Measurements from ENCODE around the gene SLC30A3. TPM values are rescaled to one million over a fixed set of nuclear protein-coding genes. Genes with fewer than 3 reads are reported as not detected.
A peak's percentile ranks its signal among the peaks of the same experiment; 100 is the strongest.
"Not testable (repeated sequence)": the region's sequence is repeated elsewhere in the genome, so short reads cannot be mapped to it uniquely, and the experiment has no call there.

The SLC30A3 gene
- total RNA-seq, 1 donor from 2014 or later: 5.5 TPM

DNA sequence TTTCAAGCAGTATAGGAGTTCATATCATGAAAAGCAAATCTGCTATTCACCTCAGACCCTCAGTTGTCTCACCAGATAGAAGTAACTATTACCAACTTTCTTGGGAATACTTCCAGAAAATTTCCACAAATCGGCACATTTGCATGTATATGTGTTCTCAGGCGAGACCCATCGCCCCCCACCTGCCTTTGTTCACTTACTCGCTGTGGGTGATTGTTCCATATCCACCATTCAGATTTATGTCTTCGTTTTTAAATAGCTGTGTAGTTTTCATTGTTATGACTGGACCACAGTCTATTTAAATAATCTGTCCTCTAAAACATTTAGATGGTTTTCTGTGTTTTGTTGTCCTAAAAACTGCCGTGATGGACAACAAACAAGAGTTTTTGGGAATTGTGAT lies 22.6 kb upstream of the SLC30A3 start:
- DNase-seq (ENCODE audit: low spot score): no peak

DNA sequence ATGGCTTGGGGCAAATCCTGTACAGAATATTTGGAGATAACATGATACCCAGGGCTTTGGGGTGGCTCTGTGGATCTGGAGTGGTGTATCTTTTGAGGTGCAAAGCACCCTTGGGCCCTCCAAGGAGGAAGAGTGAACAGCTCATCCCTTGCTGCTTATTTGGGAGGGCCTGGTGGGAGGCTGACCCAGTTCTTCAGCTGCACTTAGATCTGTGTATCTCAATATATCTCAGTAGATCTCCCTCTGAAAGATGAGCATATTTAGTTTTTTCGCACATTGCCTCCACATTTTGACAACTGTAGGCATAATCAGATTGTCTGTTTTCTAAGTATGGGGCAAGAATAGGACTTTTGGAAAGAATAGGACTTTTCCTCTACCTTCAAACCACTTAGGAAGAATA lies 22.1 kb upstream of the SLC30A3 start:
- no peak for DNase-seq (ENCODE audit: low spot score)

DNA sequence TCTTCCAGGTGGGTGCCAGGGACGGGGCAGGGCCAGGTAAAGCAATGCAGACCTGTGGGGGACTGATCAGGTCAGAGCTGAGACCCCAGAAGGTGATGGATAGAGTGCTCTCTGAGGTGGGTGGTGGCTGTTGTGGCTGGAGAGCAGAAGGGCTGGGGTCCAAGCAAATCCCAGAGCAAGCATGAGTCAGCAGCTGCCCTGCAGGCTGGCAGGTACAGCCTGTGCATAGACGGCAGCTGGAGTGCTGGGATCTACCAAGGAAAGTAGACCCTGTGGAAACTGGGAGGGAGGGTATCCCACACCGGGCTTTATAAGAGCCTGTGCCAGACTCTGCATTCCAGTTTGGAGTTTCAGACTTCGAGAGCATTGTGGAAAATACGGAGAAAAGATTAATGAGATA lies 20.0 kb upstream of the SLC30A3 start:
- no peak for DNase-seq (ENCODE audit: low spot score)

DNA sequence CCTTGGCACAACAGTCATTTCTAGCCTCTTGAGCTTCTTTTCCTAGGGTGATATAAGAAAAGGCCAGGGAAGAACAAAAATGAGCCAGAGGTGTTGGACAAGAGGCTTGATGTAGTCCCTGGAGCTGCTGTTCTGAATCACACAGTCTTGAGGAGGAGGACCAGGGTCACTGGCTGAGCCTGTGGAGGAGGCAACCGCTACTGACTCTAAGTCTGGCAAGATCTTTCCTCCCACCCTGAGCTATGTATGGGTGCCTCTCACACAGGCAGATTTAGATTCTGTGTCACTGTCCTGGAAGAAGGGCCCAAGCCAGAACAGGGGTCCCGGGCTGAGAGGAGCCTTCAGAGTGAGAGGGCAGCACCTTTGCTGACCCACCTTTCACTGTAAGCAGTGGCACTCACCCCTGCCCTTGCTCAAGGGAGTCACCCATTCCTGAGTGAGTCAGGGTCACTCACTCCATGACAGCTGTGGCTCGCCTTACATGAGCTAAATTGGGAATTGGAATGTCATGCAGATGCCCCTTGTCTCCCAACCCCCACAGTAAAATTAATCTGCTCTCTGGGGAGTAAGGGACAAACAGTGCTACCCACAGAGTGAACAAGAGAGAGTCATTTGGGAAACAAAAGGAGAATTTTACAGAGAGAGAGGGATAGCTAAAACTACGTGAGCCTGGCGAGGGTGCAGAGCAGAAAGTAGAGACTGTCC lies 19.2 kb upstream of the SLC30A3 start, which contains the start of gene TRIM54:
Gene TRIM54 (plus strand): TSS at position 575 of the 705 bp plus-strand sequence. CDS start 303 bp downstream, outside the sequence.
- DNase-seq (ENCODE audit: low spot score): no peak

DNA sequence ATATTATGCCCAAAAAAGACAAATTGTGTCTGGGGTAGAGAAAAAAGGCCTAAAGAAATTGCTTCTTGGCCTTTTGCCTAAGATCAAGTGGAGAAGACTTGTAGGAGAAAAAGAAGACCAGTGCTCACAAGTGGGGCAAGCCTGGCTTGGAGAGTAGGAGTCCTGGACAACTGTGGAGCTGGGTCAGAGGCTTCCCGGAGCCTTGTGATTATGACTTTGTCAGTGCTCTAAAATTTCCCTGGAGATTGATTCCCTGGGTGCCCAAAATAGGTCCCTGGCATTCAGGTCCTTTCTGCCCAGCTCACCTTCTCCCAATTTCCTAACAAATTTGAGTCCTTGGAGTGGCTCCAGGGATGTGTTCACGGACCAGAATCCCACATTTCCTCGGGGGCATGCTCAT lies 18.6 kb upstream of the SLC30A3 start:
- DNase-seq (ENCODE audit: low spot score): no peak

DNA sequence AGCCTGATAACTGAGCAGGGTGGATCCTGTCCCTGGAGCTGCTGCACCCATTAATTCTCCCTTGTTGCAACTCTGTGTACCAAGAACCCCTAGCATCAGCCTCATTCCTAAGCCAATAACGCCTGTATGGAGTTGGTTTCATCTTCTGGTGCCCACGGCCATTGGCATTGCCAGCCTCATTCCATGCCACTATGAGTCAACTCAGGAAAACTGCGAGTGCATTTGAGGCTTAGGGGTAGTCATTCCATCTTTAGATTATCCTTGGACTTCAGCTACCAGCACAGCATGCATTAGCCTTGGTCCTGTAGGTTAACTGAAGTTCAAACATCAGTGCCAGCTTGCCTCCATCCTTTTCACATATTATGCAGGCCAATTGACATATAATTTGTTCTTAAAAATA lies 18.0 kb upstream of the SLC30A3 start:
- no peak for DNase-seq (ENCODE audit: low spot score)

DNA sequence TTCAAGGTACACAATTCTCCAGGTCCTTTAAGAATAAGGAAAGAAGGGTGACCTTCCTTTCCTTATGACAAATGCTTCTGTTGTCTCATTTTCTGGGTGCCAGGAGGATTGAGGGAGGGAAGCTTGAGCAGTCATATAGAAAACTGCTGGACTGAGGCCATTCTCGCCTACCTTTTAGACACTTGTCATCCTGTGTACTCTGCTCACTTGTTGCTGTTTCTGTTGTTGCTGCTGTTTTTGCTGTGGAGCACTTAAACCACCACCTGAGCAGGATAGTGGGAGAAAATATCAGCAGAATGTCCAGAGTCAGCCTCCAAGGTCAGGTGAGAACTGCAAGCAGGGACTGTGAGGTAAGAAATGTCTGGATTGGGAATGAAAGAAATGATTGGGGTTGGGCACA lies 15.2 kb upstream of the SLC30A3 start:
- DNase-seq (ENCODE audit: low spot score): no peak

DNA sequence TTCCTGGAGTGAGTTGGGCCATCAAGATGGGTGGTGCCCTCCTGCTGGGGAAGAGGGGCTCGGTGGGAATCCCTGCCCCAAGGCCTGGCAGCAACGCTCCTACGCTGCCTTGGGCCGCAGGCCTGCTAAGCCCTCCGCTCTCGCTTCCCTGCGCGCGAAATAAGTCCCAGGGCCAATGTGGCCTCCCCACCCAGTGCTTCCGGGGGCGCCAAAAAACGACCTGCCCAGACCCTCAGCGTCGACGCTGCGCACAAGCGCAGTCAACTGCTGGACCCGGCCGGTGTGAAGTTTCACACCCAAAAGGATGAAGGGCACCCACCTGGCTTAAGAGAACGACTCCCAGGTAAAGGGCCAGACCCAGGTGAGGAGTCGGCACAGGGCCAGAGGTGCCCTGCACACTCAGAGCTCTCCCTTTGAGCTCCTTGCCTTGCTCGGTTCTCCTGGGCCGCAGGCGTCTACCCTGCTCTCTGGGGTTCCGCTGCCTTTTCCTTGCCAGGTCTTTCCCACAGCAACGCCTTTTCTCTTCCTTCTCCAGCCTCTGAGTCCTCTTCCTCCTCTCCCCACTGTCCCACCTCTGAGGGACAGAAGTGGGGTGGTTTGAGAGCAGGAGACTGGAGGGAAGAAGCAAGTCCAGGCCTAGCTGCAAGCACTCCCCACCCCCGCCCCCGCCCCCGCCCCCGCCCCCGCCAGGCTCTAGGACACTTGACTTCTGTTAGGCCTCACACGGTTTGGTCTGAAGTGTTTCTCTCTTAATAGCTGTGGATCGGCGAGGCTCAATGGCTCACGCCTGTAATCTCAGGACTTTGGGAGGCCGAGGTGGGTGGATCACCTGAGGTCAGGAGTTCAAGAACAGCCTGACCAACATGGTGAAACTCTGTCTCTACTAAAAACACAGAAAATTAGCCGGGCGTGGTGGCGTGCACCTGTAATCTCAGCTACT lies 12.6 kb upstream of the SLC30A3 start, which contains the start of gene DNAJC5G:
Gene DNAJC5G (plus strand): TSS at position 223 of the 940 bp plus-strand sequence. CDS start 1,296 bp downstream, outside the sequence.
- DNase-seq (ENCODE audit: low spot score): no peak

DNA sequence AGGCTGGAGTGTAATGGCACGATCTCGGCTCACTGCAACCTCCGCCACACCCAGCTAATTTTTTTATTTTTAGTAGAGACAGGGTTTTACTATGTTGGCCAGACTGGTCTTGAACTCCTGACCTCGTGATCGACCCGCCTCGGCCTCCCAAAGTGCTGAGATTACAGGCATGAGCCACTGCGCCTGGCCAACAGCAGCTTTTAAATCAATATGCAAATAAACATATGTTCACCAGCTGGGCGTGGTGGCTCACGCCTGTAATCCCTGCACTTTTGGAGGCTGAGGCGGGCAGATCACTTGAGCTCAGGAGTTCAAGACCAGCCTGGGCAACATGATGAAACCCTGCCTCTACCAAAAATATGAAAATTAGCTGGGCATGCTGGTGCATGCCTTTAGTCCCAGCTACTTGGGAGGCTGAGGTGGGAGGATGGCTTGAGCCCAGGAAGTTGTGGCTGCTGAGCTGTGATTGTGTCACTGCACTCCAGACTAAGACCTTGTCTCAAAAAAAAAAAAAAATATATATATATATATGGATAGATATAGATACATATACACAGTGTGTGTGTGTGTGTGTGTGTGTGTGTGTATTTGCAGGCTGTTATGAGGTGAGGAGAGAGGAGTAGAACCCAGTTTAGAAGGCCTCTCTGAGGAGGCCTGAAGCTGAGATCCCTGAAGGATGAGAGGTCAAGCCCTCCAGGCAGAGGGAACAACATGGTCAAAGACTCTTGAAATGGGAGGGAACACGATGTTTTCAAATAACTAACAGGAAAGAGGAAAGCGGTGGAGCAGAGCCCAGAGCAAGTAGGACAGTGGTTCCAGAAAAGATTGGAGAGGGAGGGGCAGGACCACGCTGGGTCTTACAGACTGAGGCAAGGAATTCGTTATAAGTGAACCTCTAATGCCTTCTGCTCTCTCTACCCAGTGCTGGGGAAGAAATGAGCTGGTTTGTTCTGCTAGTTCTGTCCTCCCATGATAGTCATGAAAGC lies 10.0 kb upstream of the SLC30A3 start:
- not testable (repeated sequence) for DNase-seq (ENCODE audit: low spot score)

DNA sequence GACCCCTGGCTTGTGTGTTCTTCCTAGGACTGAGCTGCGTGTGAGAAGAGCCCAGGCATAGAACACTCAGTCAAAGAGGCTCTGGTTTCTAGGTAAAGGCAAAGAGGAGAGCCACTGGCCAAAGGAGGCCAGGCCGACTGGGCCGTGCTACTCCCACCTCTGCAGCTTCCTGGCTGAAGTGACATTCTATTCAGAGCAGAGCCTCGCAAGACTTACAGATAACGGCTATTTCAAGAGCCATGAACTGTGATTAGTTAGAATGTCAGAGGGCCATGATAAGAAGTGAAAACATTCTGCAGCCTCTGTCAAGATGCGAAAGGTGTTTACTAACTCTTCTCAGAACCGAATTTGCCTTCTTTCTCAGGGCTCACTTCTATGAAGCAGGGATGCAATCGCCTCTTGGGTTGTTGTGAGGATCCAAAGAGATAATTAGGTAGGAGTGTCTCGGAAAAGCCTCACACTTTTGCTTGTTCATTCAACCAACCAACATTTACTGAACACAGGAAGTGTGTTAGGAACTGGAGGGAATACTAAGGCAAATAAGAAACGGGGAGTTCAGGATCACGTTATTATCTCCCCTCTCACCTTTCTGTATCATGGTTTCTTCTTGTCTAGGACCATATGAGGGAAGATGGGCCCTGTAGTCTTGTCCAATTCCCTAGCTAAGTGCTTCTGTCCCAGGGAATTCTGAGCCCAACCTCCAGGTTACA lies 8.9 kb upstream of the SLC30A3 start:
- DNase-seq (ENCODE audit: low spot score): no peak

DNA sequence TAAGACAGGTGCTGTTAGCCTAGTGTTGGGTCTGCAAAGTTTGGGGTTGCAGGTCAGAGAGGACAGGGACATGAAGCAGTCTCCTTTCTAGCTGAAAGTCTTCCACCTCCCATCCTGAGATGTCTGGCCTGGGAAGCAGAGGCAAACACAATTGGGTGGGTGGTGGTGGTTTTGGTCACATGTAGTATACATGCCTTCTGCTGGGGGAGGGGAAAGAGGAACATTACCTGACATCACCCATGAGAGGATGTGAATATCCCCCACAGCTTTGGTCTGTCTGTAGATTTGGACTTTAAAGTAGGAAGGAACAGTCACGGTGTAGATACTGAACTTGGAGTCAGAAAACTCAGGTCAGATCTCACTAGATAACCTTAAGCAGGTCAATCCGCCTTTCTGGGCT lies 7.8 kb upstream of the SLC30A3 start:
- DNase-seq (ENCODE audit: low spot score): no peak

DNA sequence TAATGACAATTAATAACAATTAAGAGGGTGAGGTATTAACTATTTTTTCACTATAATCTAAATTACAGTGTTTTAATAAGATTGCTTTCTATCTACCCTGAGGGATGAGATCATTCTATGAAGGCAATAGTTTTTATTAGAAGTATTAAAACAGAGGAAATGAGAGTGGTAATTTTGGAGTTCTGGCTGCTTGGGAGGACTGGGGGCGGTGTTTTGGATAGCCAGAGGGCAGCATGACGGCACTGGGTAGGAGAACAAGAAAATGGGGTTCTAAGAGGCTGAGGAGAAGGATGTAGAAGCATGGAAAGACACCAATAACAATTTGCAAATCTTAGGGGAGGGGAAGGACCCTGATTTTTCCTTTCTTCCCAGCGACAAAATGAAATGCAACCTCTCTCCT lies 7.3 kb upstream of the SLC30A3 start:
- no peak for DNase-seq (ENCODE audit: low spot score)

DNA sequence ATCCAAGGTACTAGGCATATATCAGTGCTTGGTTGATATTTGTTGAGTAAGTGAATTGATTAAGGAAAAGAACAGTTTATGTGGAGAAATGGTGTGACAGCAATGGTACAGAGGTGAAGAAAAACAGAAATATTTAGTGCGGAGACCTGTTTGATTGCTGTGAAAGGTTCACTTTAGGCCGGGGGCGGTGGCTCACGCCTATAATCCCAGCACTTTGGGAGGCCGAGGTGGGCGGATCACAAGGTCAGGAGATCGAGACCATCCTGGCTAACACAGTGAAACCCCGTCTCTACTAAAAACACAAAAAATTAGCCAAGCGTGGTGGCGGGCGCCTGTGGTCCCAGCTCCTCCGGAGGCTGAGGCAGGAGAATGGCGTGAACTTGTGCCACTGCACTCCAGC lies 5.4 kb upstream of the SLC30A3 start:
- not testable (repeated sequence) for DNase-seq (ENCODE audit: low spot score)

DNA sequence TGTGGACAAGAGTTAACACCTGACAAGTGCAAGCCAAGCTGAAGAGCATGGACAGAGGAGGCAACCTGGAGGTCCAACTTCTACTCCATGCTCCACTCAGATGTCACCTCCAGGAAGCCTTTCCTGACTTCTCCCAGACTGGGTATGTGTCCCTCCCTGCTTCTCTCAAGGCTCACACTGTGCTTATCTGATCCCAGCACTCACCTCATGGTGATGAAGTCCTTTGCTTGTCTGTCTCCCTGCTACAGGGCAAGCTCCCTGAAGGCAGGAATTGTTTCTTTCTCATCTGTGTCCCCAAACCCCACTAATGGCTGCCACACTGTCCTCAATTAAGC lies 2.7 kb upstream of the SLC30A3 start:
- DNase-seq (ENCODE audit: low spot score): no peak

DNA sequence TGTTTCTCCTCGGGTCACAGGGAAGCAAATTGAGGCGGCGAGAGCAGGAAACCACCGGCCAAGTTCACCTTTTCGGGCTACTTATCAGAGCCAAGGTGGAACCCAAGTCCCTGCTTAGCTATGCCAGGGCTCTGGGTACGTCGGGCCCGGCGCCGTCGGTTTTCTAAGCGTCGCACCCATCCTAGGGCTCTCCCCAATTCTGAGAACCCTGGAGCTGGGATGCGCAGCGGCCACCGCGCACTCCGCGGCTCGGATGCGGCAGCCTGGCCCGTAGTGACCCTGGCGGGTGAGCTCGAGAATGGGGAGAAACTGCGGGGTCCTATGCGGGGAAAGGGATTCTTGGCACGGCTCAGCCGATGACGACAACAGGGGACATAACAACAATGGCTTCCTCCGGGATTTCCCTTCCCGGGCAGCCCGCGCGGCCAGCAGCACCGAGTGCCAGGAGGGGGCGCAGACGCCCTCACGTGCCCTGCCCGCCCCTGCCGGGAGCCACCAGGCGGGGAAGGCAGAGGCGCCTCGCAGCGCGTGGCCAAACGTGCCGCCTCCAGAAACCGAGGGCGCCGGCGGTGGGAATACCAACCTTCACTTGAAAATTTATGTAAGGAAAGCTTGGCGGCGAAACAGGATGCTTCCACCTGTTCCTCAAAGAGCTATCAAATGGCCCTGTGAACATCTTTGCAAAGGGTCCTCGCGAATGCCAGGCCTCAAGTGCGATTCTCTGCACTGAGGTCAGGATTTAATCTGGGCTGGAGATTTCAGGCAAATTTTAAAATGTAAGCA lies 2.1 kb upstream of the SLC30A3 start:
- DNase-seq (ENCODE audit: low spot score): peak; percentile 59

DNA sequence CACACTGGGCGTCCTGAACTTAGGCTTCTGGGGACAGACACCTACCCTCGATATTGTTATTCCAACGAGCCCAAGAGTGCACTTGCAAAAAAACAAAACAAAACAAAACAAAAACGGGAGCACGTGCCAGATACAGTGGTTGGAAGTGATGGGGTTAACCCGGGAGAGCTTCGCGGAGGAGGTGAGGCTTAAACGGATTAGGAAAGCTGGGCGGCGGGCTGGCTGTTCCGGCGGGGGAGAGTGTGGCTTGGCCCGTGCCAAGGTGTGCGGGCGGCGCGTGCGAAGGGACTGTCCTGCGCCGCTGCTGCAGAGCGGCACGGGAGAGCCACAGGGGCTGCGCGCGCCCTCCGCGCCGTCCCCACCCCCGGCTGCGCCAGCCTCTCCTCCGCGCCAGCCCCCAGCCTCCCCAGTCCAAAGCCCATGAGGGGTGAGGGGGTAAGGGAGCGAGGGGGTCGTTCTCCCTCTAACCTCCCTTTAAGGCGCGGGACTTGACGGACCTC lies 1.5 kb upstream of the SLC30A3 start:
- DNase-seq (ENCODE audit: low spot score): no peak

DNA sequence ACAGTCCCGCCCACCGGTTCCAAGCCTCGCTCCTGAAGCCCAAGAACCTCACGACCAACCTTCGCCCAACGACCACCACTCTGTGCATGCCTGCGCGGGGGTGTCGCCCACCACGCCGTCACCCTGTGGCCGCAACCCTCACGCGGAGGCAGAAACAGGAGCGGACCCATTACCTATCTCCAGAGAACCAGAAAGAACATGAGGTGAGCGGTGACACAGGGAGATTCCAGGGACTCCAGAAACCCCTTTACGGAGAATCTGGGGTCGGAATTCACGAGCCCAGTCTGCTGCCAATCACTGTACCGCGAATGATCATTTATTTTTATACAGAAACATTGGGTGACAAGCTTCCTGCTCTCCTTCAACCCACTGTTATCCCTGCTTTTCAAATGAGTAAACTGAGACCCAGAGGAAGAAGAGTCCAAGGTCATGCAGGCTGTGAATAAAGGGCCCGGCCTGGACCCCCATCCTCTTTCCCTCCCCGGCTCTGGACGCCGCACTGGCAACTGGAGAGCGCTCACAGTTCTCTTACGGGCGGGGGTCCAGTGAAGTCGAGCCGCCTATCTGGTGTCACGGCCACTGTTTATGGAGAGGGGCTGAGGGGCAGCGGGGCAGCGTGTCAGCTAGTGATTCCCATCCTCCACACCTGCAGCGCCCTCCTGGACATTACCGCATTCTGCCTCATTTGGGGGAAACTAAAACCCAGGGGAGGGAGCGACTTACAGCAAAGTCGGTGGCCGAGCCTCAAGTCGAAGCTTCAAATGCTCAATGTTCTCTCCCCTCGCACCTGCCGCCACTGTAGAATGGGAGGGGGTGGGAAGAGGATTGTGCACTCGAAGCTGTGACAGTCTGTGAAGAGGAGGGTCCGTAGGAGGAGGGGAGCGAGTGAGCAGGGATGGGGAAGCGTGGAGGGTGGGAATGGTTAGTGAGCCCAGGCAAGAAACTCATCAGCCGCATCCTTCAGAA lies 723 bp upstream of the SLC30A3 start:
- DNase-seq (ENCODE audit: low spot score): no peak

DNA sequence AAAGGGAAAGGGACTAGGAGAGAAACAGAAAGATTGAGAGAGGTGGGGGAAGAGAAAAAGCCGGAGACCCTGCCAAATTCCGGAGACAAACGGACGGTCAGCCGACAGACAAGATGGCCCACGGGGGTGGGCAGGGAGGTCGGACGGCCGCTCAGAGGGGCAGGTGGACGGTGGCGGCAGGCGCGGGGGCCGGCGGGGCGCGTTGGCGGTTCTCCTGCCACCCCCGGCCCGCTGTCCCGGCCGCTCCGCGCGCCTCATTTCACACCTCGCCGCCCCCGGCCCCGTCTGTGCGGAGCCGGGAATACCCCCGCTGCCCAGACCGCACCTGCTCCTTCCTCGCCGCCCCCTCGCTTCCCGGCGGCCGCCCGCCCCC lies 935 bp downstream of the SLC30A3 start:
- no peak for DNase-seq (ENCODE audit: low spot score)

Data from umbilical cord (tissue), 2 donors.